ENCODE measurements around the gene THOC3.
"Not testable (repeated sequence)": the region's sequence is repeated elsewhere in the genome, so short reads cannot be mapped to it uniquely, and the experiment has no call there.

The THOC3 gene, protein sequence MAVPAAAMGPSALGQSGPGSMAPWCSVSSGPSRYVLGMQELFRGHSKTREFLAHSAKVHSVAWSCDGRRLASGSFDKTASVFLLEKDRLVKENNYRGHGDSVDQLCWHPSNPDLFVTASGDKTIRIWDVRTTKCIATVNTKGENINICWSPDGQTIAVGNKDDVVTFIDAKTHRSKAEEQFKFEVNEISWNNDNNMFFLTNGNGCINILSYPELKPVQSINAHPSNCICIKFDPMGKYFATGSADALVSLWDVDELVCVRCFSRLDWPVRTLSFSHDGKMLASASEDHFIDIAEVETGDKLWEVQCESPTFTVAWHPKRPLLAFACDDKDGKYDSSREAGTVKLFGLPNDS

DNA sequence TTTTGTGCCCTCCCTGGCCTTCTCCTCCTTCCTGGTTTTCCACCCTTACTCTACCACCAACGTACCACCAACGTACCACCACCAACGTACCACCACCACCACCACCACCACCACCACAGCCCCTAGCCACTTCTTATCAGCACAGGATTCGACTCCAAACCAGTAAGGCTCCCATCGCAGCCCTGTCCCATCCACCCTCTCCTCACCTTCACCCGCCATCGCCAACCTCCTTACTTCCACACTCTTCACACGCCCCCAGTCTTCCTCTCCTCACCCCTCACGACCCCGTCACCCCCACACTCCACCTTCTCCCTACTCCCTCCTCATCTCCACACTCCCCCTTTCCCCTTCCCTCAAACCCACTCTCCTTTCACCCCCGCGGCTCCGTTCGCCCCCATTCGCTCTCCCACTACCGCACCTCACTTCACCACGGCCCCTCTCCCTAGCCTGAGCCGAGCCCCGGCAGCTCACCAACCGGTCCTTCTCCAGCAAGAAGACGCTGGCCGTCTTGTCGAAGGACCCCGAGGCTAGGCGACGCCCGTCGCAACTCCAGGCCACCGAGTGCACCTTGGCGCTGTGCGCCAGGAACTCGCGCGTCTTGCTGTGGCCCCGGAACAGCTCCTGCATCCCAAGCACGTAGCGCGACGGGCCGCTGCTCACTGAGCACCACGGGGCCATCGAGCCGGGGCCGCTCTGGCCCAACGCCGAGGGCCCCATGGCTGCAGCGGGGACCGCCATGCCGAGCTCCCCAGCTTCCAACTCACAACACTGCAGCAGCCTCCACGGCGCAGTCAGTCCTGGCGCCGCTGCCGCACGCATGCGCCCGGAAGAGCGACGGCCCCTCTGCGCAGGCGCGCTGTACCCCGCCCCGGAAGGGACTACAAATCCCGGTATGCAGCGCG is at the start of gene THOC3:
Gene THOC3 (minus strand): TSS at position 845 of the 902 bp plus-strand sequence. CDS start 107 bp downstream, at position 738.
- peak; percentile 86 for DNase-seq

DNA sequence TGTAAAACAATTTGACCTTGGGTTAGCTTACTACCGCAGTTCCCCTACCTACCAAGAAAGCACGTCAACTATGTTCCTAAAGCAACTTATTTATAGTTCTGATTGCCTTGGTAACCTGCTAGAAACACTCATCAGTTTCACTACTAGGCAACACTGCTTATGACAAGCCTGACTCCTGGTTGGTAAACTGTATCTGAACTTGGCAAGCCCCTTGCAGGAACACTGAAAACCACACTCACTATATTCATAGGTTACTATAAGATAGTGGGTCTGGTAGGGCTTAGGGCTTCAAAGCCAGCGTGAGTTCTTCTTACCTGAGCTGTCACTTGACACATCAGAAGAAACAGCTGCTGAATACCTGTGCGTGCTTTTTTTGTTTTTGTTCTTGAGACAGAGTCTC is 49.2 kb upstream of the THOC3 start:
- peak; percentile 71 for DNase-seq

DNA sequence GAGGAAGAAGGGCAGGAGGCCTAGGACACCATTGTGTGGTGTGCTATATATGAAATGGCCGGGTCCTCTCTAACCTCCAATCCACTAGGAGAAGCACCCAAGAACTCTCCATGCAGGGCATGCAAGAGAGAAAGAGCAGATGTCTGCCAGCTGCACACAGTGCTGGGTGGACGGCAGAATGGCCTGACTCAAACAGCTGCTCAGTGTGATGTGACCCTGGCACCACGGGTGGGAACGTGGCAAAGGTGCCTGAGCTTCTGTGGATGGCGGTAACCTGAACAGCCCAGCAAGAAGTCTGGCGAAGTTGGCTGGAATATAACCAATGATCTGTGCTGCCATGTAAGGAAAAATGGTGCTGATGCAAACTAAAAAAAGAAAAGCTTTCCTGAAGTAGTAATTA is 46.2 kb upstream of the THOC3 start:
- not testable (repeated sequence) for DNase-seq

DNA sequence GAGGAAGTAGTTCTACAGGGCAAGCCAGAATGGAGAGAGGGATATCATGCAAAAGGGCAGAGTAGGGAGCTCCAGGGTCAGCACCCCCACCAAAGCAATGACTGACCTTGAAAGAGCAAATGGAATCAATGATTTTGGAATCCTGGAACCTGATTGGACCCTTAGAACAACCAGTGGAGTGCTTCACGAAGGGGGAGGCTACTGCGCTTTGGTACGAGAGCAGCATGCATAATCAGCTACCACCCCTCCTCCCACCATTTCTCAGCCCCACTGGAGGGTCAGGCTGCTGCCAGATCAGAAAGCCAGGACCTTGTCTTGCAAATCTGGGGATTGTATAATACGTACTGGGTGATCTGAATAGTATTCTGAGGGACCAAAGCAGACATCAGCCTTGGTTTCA is 43.0 kb upstream of the THOC3 start:
- DNase-seq: not testable (repeated sequence)

DNA sequence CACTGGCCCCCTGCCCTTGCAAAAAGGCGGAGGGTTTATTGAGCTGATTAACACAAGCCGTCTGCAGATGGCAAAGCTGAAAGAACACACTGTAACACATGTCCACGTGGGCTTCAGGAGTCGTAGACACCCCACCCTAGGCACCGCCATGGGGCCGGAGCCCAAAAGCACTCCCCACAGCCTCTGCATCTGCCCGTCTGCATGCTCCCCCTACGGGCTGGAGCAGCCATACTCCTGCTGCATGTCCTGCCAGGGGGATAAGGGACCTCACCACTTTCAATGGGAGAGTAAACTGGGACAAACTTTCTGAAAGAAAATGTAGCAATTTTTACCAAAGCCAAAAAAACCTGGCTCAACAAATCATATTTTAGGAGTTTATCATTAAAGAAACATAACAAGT is 42.1 kb upstream of the THOC3 start:
- not testable (repeated sequence) for DNase-seq

DNA sequence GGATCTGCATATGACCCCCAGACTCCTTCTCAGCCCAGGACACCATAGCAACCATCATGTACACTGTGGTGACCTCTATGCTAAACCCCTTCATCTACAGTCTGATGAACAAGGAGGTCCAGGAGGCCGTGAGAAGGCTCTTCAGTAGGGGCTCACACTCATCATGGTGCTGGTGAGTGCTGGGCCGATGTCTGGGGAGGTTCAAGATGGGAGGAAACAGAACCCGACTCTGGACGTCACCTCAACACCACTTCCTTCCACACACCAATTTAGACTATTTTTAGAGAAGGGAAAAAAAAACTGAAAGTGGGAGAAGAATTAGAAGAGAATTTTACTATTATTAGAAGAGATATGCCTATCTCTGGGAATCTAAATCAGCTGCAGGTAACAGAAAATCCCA is 39.1 kb upstream of the THOC3 start:
- not testable (repeated sequence) for DNase-seq

DNA sequence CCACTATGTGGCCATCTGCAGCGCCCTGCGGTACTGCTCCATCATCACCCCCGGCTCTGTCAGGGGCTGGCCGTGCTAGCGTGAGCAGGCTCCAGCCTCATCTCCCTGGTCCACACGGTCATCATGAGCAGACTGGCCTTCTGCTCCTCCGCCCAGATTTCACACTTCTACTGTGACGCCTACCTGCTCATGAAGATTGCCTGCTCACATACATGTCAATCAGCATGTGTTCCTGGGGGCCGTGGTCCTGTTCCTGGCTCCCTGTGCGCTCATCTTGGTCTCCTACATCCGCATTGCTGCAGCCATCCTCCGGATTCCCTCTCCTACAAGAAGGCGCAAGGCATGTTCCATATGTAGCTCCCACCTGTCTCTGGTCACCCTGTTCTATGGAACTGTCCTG is 38.7 kb upstream of the THOC3 start:
- not testable (repeated sequence) for DNase-seq

DNA sequence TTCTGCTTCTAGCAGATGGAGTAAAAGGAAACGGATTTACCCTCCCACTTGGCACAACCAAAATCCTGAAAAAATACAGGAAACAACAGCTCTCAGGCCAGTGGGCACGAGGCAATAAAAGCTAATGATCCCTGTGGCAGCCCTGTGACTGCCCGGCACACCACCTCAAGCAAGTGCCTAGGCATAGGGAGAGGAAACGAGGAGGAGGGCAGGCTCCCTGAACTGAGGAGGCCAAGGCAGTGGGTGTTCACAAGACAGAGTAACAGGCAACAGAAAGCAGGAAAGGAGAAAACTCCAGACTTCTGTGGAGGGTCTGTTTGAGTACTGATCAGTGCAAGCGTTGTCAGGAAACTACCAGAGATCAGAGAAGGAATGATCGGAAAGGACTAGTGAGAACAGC is 29.9 kb upstream of the THOC3 start:
- DNase-seq: not testable (repeated sequence)

DNA sequence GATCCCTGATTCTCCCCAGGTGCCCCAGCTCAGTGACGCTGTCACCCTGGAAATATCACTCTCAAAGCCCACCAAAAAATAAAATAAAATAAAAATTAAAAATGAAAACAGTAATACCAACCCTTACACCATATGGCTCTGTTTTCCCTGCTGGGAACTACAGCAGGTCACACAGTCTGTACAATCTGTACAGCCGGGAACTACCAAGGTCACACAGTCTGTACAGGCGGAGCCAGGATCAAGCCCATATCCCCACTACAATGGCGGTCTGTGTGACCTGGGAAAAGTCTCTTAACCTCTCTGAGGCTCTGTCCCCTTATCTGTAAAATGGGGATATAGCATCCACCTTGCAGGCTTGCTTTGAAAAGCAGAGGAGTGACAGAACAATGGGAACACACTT is 29.4 kb upstream of the THOC3 start:
- not testable (repeated sequence) for DNase-seq

DNA sequence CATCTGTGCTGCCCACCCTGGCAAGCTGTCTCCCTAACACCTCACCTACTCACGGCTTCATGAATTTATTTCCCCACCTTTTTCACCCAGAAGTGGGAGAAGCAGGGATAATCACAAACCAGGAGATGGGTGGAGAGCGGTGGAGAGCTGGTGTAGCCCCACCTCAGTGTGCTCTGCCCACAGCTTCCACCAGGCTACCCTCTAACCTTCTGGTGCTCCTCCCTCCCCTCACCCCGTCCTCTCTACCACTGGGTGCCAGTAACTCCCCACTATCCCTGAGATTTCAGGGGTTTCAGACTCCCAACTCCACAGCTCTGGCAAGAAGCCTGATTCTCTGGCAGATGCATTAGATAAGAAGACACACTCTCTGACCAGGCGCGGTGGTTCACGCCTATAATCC is 28.7 kb upstream of the THOC3 start:
- not testable (repeated sequence) for DNase-seq

DNA sequence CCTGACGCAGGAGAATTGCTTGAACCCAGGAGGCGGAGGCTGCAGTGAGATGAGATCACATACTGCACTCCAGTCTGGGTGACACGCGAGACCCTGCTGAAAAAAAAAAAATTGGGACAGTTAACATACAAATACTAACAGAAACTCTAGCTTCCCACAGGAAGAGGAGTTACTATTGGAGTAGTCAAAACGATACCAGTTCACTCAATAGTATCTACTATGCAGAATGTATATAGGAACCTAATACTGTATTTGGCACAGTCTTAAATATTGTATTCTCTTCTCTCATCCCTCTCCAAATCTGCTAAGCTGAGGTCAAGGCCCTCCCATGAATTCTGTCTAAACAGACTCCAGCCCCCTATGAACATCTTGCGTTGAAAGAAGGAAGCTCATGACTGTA is 27.4 kb upstream of the THOC3 start:
- DNase-seq: not testable (repeated sequence)

DNA sequence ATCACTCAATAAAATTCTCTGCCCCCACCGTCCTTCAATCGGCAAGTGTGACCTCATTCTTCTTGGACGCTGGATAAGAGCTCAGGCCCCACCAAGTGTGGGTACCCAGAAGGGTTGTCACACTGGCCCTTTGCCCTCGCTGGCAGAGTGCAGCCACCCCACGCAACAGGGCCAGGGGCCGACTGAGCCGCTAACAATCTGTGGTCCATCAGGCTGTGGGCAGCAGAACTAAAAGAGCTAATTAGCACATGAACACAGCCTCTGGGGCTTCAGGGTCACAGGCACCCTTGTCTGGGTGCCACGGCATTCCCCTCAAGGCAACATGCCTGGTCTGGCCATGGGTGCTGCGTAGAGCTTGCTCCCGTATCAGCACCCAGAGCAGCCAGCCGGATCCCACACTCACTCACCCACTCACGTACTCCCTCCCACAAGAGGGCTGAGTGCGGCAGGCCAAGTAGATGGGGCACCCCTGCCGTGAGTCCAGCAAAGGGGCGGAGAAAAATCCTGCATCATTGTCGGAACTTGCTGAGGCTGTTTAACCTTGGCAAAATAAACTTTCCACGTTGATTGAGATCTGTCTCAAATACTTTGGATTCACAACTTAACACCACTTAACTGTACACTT is 11.4 kb upstream of the THOC3 start:
- not testable (repeated sequence) for DNase-seq

DNA sequence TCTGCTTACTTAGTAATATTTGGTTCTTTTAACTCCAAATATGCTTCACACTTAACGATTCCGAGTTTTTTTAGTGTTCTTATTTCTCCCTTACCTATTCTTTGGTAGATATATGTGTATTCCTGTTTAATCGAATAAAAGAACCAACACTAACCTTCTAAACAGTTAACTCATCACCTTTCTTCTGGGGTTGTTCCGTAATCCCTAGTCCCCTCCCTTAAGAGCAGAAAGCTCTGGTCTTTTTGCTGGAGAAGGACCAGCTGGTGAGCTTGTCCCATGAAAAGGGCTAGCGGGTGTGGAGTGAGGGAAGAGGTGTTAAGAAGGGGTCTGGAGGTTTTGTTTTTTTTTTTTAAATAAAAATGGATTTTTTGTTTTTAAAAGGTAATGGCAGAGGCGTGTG is 266 bp upstream of the THOC3 start:
- not testable (repeated sequence) for DNase-seq

DNA sequence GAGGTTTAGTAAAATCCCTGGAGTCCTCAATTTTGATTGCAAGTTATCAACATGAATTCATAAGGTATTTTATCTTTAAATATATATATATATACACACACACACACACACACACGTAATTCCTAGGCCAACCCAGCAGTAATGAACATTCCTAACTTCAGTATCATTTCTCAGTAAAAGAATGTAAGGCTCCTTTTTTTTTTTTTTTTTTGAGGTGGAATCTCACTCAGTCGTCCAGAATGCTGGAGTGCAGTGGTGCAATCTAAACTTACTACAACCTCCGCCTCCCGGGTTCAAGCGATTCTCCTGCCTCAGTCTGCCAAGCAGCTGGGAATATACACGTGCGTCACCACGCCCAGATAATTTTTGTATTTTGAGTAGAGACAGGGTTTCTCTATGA is 5.8 kb downstream of the THOC3 start:
- DNase-seq: not testable (repeated sequence)

DNA sequence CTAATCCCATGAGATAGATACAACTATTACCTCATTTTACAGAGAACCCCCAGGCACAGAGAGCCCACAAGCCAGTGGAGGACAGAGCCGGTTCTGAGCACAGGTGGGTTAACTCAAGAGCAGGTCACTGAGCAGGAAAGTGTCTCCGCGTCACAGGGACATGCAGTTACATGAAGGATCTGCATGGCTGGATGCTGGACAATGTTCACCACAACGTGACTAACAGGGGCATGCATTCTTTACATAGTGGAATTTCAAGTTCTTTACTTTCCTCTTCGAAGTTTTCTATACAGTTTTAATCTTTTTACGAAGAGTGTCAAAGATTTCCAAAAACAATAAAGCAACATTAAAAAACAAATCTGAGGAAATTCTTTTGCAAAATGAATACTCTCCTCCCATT is 7.9 kb downstream of the THOC3 start:
- DNase-seq: not testable (repeated sequence)

DNA sequence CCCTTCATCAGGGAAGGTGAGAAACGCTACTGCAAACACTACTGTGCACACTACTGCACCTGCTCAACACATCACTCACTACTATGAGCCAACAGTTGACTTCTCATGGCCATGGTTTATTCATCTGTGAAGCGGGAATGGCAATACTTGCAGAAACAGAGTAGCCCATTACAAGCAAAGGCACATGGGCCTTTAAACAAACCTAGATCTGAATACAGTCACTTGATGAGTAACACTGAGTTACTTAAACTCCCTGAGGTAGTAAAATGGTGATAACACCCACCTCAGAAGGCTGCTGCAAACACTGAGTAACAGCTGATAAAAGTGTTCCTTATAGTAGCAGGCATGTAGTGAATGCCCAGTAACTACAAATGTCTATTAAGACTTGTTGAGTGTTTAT is 9.6 kb downstream of the THOC3 start:
- DNase-seq: not testable (repeated sequence)

DNA sequence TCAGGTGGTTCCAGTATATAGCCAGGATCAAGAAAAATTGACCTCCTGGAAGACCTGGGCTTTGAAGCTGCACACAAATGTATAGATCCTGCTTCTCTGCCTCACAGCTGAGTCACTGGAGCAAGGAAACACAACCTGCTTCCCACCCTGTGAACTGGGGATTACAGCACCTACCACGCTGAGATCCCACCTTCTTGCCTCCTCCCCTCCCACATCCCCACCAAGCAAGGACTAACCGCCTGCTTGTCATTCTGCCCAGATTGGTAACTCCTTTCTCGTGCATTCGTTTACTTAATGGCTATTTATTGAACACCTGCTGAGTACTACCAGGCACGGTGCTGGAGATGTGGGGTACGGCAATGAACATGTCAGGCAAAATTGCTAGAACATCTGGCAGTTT is 14.0 kb downstream of the THOC3 start:
- DNase-seq: not testable (repeated sequence)

DNA sequence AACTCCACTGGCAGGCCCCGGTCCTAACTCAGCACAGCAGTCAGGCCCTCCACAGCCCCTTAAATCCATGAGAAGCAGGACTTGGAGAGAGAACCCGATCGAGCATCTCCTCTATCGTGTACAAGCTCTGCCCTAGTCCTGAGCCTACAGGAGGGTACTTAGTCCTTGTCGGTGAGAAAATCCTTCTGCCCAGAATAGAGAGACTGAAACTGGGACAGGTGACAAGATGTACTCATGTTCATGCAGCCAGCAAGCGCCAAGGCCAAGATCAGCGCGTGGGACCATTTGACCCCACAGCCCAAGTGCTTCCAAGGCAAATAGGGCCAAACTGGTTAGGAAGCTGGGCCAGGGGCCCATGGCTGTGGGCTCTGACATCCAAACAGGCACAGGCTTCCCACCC is 15.3 kb downstream of the THOC3 start:
- not testable (repeated sequence) for DNase-seq

DNA sequence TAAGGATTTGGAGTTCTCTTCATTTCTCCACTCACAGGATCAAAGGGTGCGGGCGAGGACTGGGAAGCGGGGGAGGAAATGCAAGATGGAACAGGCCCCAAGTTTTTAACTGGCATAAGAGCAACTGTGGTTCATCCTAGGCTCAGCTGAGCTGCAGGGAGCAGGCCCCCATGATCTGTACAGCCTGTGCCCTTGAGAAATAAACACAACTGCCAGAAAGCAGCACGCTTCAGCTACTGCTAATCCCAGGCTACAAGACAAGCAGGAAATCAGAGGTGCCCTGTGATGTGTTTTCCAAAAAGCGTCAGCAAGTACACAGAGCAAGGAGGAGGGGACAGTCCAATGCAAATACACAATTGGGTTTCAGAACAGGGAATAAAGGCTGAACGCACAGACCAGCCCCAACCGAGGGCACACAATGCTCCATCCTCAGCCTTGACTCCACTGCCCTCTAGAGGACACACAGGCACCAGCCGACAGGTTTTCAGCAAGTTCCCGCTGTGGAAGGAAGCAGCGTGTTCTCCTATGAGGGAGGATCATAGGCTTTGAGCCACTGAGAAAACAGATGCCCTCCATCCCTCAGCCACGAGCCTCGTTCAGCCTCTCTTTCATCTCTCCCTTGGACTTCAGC is 16.7 kb downstream of the THOC3 start:
- not testable (repeated sequence) for DNase-seq

DNA sequence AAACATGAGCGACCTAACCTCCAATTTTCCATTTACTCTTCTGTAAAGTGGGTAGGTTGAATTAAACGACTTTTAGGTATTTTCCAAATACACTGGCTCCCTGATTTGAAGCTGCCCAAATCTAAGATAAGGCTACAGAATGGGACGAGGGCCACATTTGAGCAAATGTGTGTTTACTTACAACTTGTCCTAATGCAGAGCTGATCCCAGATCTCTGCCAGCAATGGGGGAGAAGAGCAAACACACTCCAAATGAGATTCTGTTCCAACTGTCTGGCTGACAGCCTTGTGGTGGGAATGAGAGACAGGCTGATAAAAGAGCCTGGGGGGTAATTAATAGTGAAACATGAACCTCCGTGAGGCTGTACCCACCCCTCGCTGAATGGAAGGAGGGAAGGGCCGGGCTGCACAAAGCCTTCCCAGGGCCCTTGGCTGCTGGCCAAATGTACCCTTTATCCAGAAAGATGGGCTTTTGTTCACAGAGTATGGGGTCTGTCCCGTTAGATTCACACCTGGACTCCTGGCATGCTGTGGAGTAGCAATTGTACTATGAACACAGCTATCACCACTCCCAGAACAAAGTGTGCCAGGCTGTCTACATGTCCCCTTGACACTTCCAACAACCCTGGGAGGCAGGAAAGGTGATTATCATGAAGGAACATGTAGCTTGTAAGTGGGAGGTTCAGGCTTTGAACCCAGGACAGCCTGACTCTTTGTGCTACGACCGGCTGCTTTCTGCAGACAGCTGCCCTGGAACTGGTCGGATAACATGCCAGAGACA is 19.6 kb downstream of the THOC3 start:
- DNase-seq: not testable (repeated sequence)

DNA sequence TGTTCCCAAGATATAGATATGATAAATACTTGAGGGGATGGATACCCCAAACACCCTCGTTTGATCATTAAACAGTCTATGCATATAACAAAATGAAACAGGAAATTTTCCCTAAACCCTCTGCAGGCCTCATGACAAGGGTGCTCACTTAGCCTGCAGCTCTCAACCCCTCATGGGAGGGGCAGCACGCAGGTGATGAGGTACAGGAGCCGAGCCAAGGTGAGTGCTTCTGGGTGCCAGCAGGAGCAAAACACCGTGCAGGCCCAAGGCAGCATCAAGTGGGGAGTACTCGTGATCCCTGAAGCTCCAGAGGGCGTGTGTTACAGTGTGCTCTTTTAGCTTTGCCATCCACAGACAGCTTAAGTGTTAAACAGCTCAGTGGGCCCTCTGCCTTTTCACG is 24.9 kb downstream of the THOC3 start:
- DNase-seq: not testable (repeated sequence)

DNA sequence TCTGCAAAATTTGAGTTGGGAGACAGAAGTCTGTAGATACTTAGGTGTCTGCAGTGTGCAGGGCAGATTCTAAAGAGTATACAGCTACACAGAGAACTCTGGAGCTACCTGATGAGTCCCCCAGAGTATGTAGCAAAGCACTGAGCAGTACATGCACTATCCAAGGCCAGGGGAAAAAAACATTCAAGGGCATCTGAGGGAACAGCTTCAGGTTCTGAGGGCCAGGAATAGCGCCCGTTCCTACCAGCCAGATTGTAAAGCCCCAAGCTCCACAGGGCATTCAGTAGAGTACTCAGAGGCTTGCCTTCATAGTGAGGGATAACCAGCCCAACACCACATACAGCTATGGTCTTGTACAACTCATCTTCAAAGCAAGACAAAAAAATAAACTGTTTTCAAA is 27.5 kb downstream of the THOC3 start:
- DNase-seq: not testable (repeated sequence)
